Measurements from ENCODE around the gene GPC6. TPM values are rescaled to one million over a fixed set of nuclear protein-coding genes. Genes with fewer than 3 reads are reported as not detected.

GPC6 gene
- polyA plus RNA-seq, 1 of the 3 experiments (the other 2 are of a cell fraction), result 6.7 TPM

DNA sequence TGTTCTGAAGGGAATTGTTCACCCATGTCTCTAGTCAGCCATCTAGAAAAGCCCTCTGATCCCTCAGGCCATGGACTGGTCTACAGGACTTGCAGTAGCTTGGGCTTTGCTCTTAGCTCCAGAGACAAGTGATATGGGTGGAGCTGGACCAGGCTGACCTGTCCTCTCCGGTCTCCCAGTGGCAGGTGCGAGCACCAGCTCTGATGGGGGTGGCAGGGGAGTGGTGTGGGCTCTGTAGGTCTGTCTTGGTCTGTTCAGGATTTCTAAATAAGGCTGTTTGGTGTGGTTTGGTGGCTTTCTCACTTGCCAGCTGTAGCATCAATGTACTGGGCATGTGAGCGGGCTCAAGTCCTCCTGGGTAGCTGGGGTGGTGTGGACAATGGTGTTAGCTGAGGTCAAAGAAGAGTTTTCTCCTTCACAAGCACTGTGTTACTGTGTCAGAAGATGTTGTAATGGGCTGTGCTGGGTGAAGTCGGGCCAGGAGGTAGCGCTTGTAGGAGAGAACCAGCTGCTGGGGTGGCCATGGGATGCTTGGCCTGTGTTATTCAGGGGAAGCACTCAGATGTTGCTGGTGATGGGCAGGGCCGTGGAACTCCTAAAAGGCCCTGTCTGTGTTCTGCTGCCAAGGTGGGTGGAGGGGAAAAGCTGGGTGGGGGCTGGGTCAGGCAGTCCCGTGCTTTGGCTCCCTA lies 16.9 kb downstream of the GPC6 start:
- Histone ChIP-seq H4K20me1 (ENCODE audit: insufficient read depth) (no peaks in the 10 kb centered on the region), H3K4me3 (ENCODE audit: low read depth in 2 of 2, low read length in 1 of 2) (no peak overlapping the region), H3K27me3 (ENCODE audit: insufficient read depth) (no peaks in the 10 kb centered on the region), H3K79me2 (ENCODE audit: insufficient read depth) (peaks cover 24% of the 10 kb centered on the region), H3K9me3 (peaks cover 9% of the 10 kb centered on the region; the same call in 1 of the 2 replicates), H3K4me1 (ENCODE audit: control insufficient read depth in 1 of 2, insufficient read depth in 2 of 2, low read depth in 1 of 2, low read length in 1 of 2) (peaks cover 1 to 16% of the 10 kb centered on the region in 2 experiments), H3K9me2 (no peaks in the 10 kb centered on the region), H3F3A (replicated peaks; ENCODE audit: insufficient read depth) (no peaks in the 10 kb centered on the region), H3K36me3 (replicated peaks in 1 of 2; ENCODE audit: control insufficient read depth in 1 of 2, insufficient read depth in 2 of 2, low read length in 1 of 2) (no peaks in the 10 kb centered on the region), H3K4me2 (no peak overlapping the region), H3K9ac (no peak overlapping the region), H3K27ac (ENCODE audit: low read depth in 2 of 2, low read length in 1 of 2) (no peak overlapping the region), H2AFZ (ENCODE audit: low read depth) (no peak overlapping the region)
- WGBS (ENCODE audit: low lambda C conversion rate), result 90% methylated on average over 6 of the region's 7 CpGs
- no peak for DNase-seq
- TF ChIP-seq YY1 (IDR thresholded peaks at IDR 0.05; ENCODE audit: low read depth), result no peak
- TF ChIP-seq IRF3 (IDR thresholded peaks at IDR 0.05; ENCODE audit: low read depth, low read length), result no peak
- no peak for TF ChIP-seq EP300 (IDR thresholded peaks at IDR 0.05; ENCODE audit: borderline replicate concordance in 1 of 2, low read depth in 1 of 2, low read length in 1 of 2)
- no peak for TF ChIP-seq CTCF (IDR thresholded peaks at IDR 0.05)
- TF ChIP-seq JUND (IDR thresholded peaks at IDR 0.05), result no peak
- ChIA-PET CTCF (interaction anchor here (0.8 to 1.3 kb wide), 3 partner anchors 11 to 18 kb away, joined by 3 to 4 read pairs (median 3); no protein-coding TSS in a partner anchor), POLR2A (no interaction called here)

GRCh38 chr13:93244141-93244917 lies 17.7 kb downstream of the GPC6 start:
- H3K4me3 ChIP-seq (ENCODE audit: low read depth in 2 of 2, low read length in 1 of 2), result peak overlapping the region in 1 of 2 experiments; percentile 13; a peak in 1 of 4 replicates
- TF ChIP-seq RXRA (IDR thresholded peaks at IDR 0.05; ENCODE audit: borderline replicate concordance, low read depth) (no peak), TCF12 (IDR thresholded peaks at IDR 0.05) (no peak), RAD21 (IDR thresholded peaks at IDR 0.05; ENCODE audit: low read length) (no peak), MXI1 (IDR thresholded peaks at IDR 0.05; ENCODE audit: low read depth, low read length) (no peak), USF1 (IDR thresholded peaks at IDR 0.05; ENCODE audit: borderline replicate concordance, low read depth) (no peak), NRF1 (IDR thresholded peaks at IDR 0.05; ENCODE audit: low read depth, low read length) (no peak), CHD2 (IDR thresholded peaks at IDR 0.05; ENCODE audit: low read length, partially characterized antibody) (no peak), JUND (IDR thresholded peaks at IDR 0.05) (no peak), TEAD4 (IDR thresholded peaks at IDR 0.05; ENCODE audit: borderline replicate concordance, insufficient read depth) (no peak), MAX (IDR thresholded peaks at IDR 0.05; ENCODE audit: low read depth) (no peak), FOSL2 (IDR thresholded peaks at IDR 0.05; ENCODE audit: borderline replicate concordance, low read depth) (no peak), FOXJ3 (CRISPR knock-in tag; IDR thresholded peaks at IDR 0.05) (no peak), IRF3 (IDR thresholded peaks at IDR 0.05; ENCODE audit: low read depth, low read length) (no peak)
- no peaks in the 10 kb centered on the region for H4K20me1 ChIP-seq (ENCODE audit: insufficient read depth)
- H3K79me2 ChIP-seq (ENCODE audit: insufficient read depth), result peaks cover 24% of the 10 kb centered on the region
- peaks cover 1% of the 10 kb centered on the region; the same call in 1 of the 2 replicates for H3K9me3 ChIP-seq
- peak overlapping the region in 1 of 2 experiments; percentile 42; a peak in 2 of 4 replicates for H3K27ac ChIP-seq (ENCODE audit: low read depth in 2 of 2, low read length in 1 of 2)
- H3K9me2 ChIP-seq, result no peaks in the 10 kb centered on the region
- peak overlapping the region; percentile 33 for H2AFZ ChIP-seq (ENCODE audit: low read depth)
- ChIA-PET POLR2A (no interaction called here), CTCF (interaction anchor here (0.8 kb wide), 1 partner anchor 19 kb away, joined by 3 read pairs; no protein-coding TSS in a partner anchor)
- no peak for DNase-seq
- peak overlapping the region; percentile 65 for H3K4me2 ChIP-seq
- 77% methylated on average over 15 of the region's 17 CpGs for WGBS (ENCODE audit: low lambda C conversion rate)
- peaks cover 9 to 22% of the 10 kb centered on the region in 2 experiments for H3K4me1 ChIP-seq (ENCODE audit: control insufficient read depth in 1 of 2, insufficient read depth in 2 of 2, low read depth in 1 of 2, low read length in 1 of 2)
- peaks cover 6% of the 10 kb centered on the region for H3F3A ChIP-seq (replicated peaks; ENCODE audit: insufficient read depth)
- H3K36me3 ChIP-seq (replicated peaks in 1 of 2; ENCODE audit: control insufficient read depth in 1 of 2, insufficient read depth in 2 of 2, low read length in 1 of 2), result no peaks in the 10 kb centered on the region
- peak overlapping the region; percentile 29; the same call in 1 of the 2 replicates for H3K9ac ChIP-seq
- H3K27me3 ChIP-seq (ENCODE audit: insufficient read depth), result no peaks in the 10 kb centered on the region
